ENCODE measurements around the gene DONSON.

GRCh38 chr21:33572350-33572749 lies 16.1 kb downstream of the DONSON start:
- TF ChIP-seq CTCF (IDR thresholded peaks at IDR 0.05) (no peak), POLR2A (IDR thresholded peaks at IDR 0.05) (no peak)

Measured in vagina (tissue), 2 donors.